HepG2 (cell line): ENCODE results near the gene ANKRD42. TPM values are rescaled to one million over a fixed set of nuclear protein-coding genes. Genes with fewer than 3 reads are reported as not detected.

ENCODE experiments used
- ATAC-seq: fragments of 200-7000 bp; cut with Tn5 transposase; 3 replicates; pipeline ENCODE4 v1.9.1; 2020; ENCODE audit warnings: mild to moderate bottlenecking, moderate library complexity
- BruUV-seq: library from RNA; stranded (reverse); fragments of 400-500 nt; replicated peaks from 2 replicates; lab custom pipeline; 2021; lab: Mats Ljungman, UMichigan
- CTCF ChIA-PET: fragments of 300-600 bp; formaldehyde crosslinking; extraction: SDS; loops from one replicate; lab custom pipeline; 2021; ENCODE audit warnings: low total read pairs, inconsistent platforms, low intra/inter-chr PET ratio; lab: Yijun Ruan, JAX
- POLR2A ChIA-PET: fragments of 350-600 bp; sonication (Branson Sonifier 250); formaldehyde crosslinking; loops from one replicate; lab custom pipeline; 2020; ENCODE audit warnings: antibody characterized with exemption, inconsistent platforms; lab: Yijun Ruan, JAX
- DNase-seq: peaks from one replicate; pipeline ENCODE4 v3.0.0-alpha.2; 2015; ENCODE audit warnings: low spot score
- FAIRE-seq: peaks from 3 replicates; lab custom pipeline; 2011; peaks lifted over from hg19 to GRCh38; lab: Jason Lieb, UNC
- H2AFZ ChIP-seq: one replicate; pipeline ENCODE4 v1.6.1; 2011; ENCODE audit warnings: low read length, inconsistent platforms
- H3K27ac ChIP-seq: fragments of 300-600 bp; 3 replicates; pipeline ENCODE4 v1.8.0; 2011; ENCODE audit warnings: mixed run types, mild to moderate bottlenecking, mixed read lengths, low read length, inconsistent platforms; ENCODE audit not compliant: insufficient read depth; ENCODE audit errors: extremely low read length
- H3K27me3 ChIP-seq, 2 experiments: fragments of 200-600 bp in 1 of 2; 2 replicates in 1 of 2; 3 replicates in 1 of 2; pipeline versions ENCODE4 v1.6.0 to v1.8.0; 2011; ENCODE audit warnings: low read length in 2 of 2, mild to moderate bottlenecking in 2 of 2, moderate library complexity in 2 of 2, inconsistent platforms in 1 of 2; ENCODE audit not compliant: insufficient read depth in 2 of 2, control insufficient read depth in 1 of 2
- H3K36me3 ChIP-seq, 2 experiments: fragments of 200-600 bp in 1 of 2; replicated peaks in 1 of 2; 2 replicates in 1 of 2; 3 replicates in 1 of 2; pipeline versions ENCODE4 v1.5.1 to v1.8.0; 2011; ENCODE audit warnings: low read length in 2 of 2, inconsistent platforms in 1 of 2; ENCODE audit not compliant: insufficient read depth in 2 of 2, control insufficient read depth in 1 of 2
- H3K4me1 ChIP-seq: 2 replicates; pipeline ENCODE4 v1.5.1; 2012; ENCODE audit warnings: low read length, inconsistent platforms; ENCODE audit not compliant: insufficient read depth
- H3K4me2 ChIP-seq: 2 replicates; pipeline ENCODE4 v1.6.0; 2011; ENCODE audit warnings: low read depth, low read length, inconsistent platforms
- H3K4me3 ChIP-seq, 3 experiments: fragments of 200-600 bp in 1 of 3; sonication (generic), shearing (Covaris generic) in 1 of 3; replicated peaks in 1 of 3; 2 replicates each; pipeline ENCODE4 v1.5.1; 2011 to 2016; ENCODE audit warnings: low read length in 3 of 3, inconsistent platforms in 2 of 3, low read depth in 2 of 3, mild to moderate bottlenecking in 2 of 3, control low read depth in 1 of 3, mixed read lengths in 1 of 3; ENCODE audit not compliant: insufficient read depth in 1 of 3
- H3K79me2 ChIP-seq: one replicate; pipeline ENCODE4 v1.6.1; 2011; ENCODE audit warnings: low read length, inconsistent platforms; ENCODE audit not compliant: insufficient read depth
- H3K9ac ChIP-seq: 2 replicates; pipeline ENCODE4 v1.6.0; 2011; ENCODE audit warnings: mild to moderate bottlenecking, low read depth, low read length, inconsistent platforms; ENCODE audit not compliant: insufficient read depth
- H3K9me3 ChIP-seq: 2 replicates; pipeline ENCODE4 v1.5.1; 2012; ENCODE audit warnings: mild to moderate bottlenecking, low read length
- H4K20me1 ChIP-seq: 2 replicates; pipeline ENCODE4 v1.6.0; 2011; ENCODE audit warnings: inconsistent platforms, mild to moderate bottlenecking, low read length, moderate library complexity; ENCODE audit not compliant: insufficient read depth
- AFF4 ChIP-seq: sonication (generic); formaldehyde crosslinking; IDR thresholded peaks from 2 replicates; pipeline ENCODE4 v1.4.0; 2020; ENCODE audit warnings: missing genetic modification reagents
- HBP1 ChIP-seq: IDR thresholded peaks from 2 replicates; pipeline ENCODE4 v1.6.1; 2016; ENCODE audit warnings: low read depth, control low read depth
- MLX ChIP-seq: IDR thresholded peaks from 2 replicates; pipeline ENCODE4 v1.6.1; 2016
- SYNCRIP ChIP-seq: fragments of 200-400 bp; formaldehyde crosslinking; IDR thresholded peaks from 2 replicates; pipeline ENCODE4 v1.6.1; 2018; ENCODE audit warnings: mild to moderate bottlenecking, low read depth, low read length; ENCODE audit not compliant: insufficient read depth
- ZFP36 ChIP-seq: fragments of 150-350 bp; IDR thresholded peaks from 2 replicates; pipeline ENCODE4 v1.6.1; 2018; ENCODE audit warnings: borderline replicate concordance, low read length, low read depth; ENCODE audit not compliant: partially characterized antibody
- ZNF230 ChIP-seq: sonication (generic); formaldehyde crosslinking; IDR thresholded peaks from 2 replicates; pipeline ENCODE4 v1.4.0; 2020; ENCODE audit warnings: mild to moderate bottlenecking, missing genetic modification reagents
- ZNF552 ChIP-seq: sonication (generic); formaldehyde crosslinking; IDR thresholded peaks from 2 replicates; pipeline ENCODE4 v1.9.0; 2022; ENCODE audit warnings: missing genetic modification reagents, mild to moderate bottlenecking, borderline replicate concordance
- ZNF646 ChIP-seq: sonication (generic); formaldehyde crosslinking; IDR thresholded peaks from 2 replicates; pipeline ENCODE4 v1.9.0; 2021; ENCODE audit warnings: mild to moderate bottlenecking, missing genetic modification reagents
- WGBS: methylation state at CpG from one replicate; pipeline ENCODE4 v1.1.6; 2017; ENCODE audit warnings: low lambda C conversion rate; 5-methylcytosine and 5-hydroxymethylcytosine counted together
- in situ Hi-C: cut with HindIII; loops from 2 replicates; pipeline ENCODE4 v1.10.0; 2017; ENCODE audit warnings: low pct_unique_long_range_greater_than_20kb; ENCODE audit not compliant: extremely low pct_ligation_motif_present
- intact Hi-C: fragments of 100-400 bp; cut with micrococcal nuclease; formaldehyde crosslinking; loops from one replicate; pipeline ENCODE4 v1.10.0; 2022; ENCODE audit not compliant: unreplicated experiment
- polyA plus RNA-seq, 8 experiments: library from polyadenylated mRNA; depleted of rRNA in 3 of 8; stranded (reverse) in 7 of 8; unstranded in 1 of 8; fragments of >200 nt; fragmentation: Illumina TruSeq in 4 of 8; extraction: Trizol in 4 of 8; gene quantifications; 2 replicates each; pipeline versions ENCODE4 v1.2.1 to v1.2.3, GENCODE V29; 2011 to 2016; ENCODE audit warnings: low read depth in 4 of 8, missing spikeins in 1 of 8, mixed read lengths in 1 of 8; ENCODE audit not compliant: insufficient read depth in 1 of 8
- total RNA-seq, 5 experiments: library from RNA; depleted of rRNA; stranded (reverse); fragments of >200 nt; fragmentation: Illumina TruSeq; extraction: Trizol; gene quantifications; 2 replicates each; pipeline ENCODE4 v1.2.3, GENCODE V29; 2016; ENCODE audit warnings: low read depth in 1 of 5

The ANKRD42 gene
- total and polyA plus RNA-seq, 2 of the 13 experiments (the other 11 are each of a cell fraction or from before 2014, with no cell fraction given) = 2.2 to 3.7 TPM

- TF ChIP-seq AFF4 (no peak), MLX (CRISPR knock-in tag) (no peak), HBP1 (no peak)
These were observed 17.7 kb upstream of the ANKRD42 start (continued) for GRCh38 chr11:83175815-83176214.

GRCh38 chr11:83181815-83182214, 11.7 kb upstream of the ANKRD42 start:
- H3K79me2 ChIP-seq = no peaks in the 10 kb centered on the region
- POLR2A ChIA-PET = interaction anchor here (1.6 kb wide), 1 partner anchor 25 kb away, joined by 10 read pairs; the partner anchor contains the start of gene PCF11
- no peak overlapping the region for H3K4me2 ChIP-seq
- H3K4me3 ChIP-seq = no peak overlapping the region
- no peaks in the 10 kb centered on the region for H3K9me3 ChIP-seq
- H3K9ac ChIP-seq = no peak overlapping the region
- in situ Hi-C loops (no loop called here), intact Hi-C loops (no loop called here)
- peaks cover 3 to 57% of the 10 kb centered on the region in 2 experiments for H3K36me3 ChIP-seq
- FAIRE-seq = no peak
- BruUV-seq = no TSS peak
- H3K27ac ChIP-seq = no peak overlapping the region
- ATAC-seq = no peak
- no peaks in the 10 kb centered on the region for H4K20me1 ChIP-seq
- WGBS = 86% methylated on average over 2 of the region's 2 CpGs
- no peak for DNase-seq
- H3K4me1 ChIP-seq = no peaks in the 10 kb centered on the region
- CTCF ChIA-PET = no interaction called here
- no peak overlapping the region for H2AFZ ChIP-seq
- no peaks in the 10 kb centered on the region for H3K27me3 ChIP-seq
- TF ChIP-seq ZNF646 (CRISPR knock-in tag) = no peak
- TF ChIP-seq ZNF230 = no peak
- TF ChIP-seq SYNCRIP = no peak
- TF ChIP-seq ZFP36 = no peak
- TF ChIP-seq ZNF552 (CRISPR knock-in tag) = no peak
